HAP-1 (cell line): ENCODE results near the gene MAK.
"Not testable (repeated sequence)": the region's sequence is repeated elsewhere in the genome, so short reads cannot be mapped to it uniquely, and the experiment has no call there.

ENCODE experiments used
- DNase-seq, 2 experiments: peaks; one replicate each; pipeline ENCODE4 v3.0.0-alpha.2; 2016 to 2020; ENCODE audit warnings: low spot score in 2 of 2
- H3K27me3 ChIP-seq: fragments of 250-450 bp; sonication (Bioruptor Pico); 2 replicates; pipeline ENCODE4 v1.5.1; 2020; ENCODE audit warnings: low read depth, mild to moderate bottlenecking, moderate library complexity
- H3K36me3 ChIP-seq: fragments of 250-450 bp; sonication (Bioruptor Pico); replicated peaks from 2 replicates; pipeline ENCODE4 v1.5.1; 2020; ENCODE audit warnings: mild to moderate bottlenecking
- H3K4me1 ChIP-seq: fragments of 250-450 bp; sonication (Bioruptor Pico); 2 replicates; pipeline ENCODE4 v1.5.1; 2020; ENCODE audit warnings: mild to moderate bottlenecking
- H3K4me3 ChIP-seq: fragments of 250-450 bp; sonication (Bioruptor Pico); 2 replicates; pipeline ENCODE4 v1.5.1; 2020; ENCODE audit warnings: mild to moderate bottlenecking, moderate library complexity
- H3K9me3 ChIP-seq: fragments of 250-450 bp; sonication (Bioruptor Pico); 2 replicates; pipeline ENCODE4 v1.5.1; 2020; ENCODE audit warnings: mild to moderate bottlenecking, moderate library complexity
- in situ Hi-C: fragments of 300-500 bp; cut with MboI; formaldehyde crosslinking; loops from 3 replicates; pipeline ENCODE4 v1.14.3; 2020; ENCODE audit warnings: low sequenced_read_pairs, inconsistent platforms, mixed read lengths

Gene MAK

DNA sequence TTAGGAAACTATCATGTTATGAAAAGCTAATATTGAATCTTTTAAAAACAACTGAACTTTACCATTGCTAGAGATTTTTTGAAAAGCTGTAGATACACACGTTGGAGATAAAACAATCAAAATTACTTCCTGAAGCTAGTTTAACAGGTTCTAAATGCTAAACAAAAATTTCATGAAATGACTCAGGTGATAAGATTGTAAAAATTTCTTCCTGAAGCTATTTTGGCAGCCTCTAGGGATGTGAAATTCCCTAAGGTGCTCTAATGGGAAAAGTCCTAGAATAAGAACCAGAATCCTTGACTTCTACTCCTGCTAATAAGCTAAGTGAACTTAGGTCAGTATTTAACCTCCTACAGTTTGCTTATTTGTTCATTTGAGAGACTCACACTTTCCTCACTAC, 35.0 kb upstream of the MAK start:
- in situ Hi-C loops = no loop called here
- H3K9me3 ChIP-seq = no peaks in the 10 kb centered on the region; the same call in 1 of the 2 replicates
- no peak for DNase-seq
- no peaks in the 10 kb centered on the region for H3K4me1 ChIP-seq
- no peaks in the 10 kb centered on the region for H3K36me3 ChIP-seq
- no peaks in the 10 kb centered on the region for H3K27me3 ChIP-seq
- no peak overlapping the region for H3K4me3 ChIP-seq

DNA sequence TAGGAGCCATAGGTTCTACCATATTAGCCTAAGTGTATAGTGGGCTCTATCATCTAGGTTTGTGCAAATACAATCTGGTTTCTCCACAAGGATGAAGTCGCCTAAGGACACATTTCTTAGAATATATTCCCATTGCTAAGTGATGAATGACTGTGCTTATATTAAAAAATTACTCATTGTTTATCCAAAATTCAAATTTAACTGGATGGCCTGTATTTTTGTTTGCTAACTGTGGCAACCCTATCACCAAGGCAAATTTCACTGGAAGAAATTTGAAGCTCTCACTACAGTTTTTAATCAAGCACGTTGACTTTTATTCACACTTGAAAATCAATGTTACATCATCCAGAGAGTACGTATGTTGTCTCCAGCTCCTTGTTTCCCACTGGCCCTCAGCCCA, 29.6 kb upstream of the MAK start:
- no peaks in the 10 kb centered on the region for H3K4me1 ChIP-seq
- no peak for DNase-seq
- H3K9me3 ChIP-seq = no peaks in the 10 kb centered on the region; the same call in 1 of the 2 replicates
- H3K4me3 ChIP-seq = no peak overlapping the region
- in situ Hi-C loops = no loop called here
- H3K36me3 ChIP-seq = no peaks in the 10 kb centered on the region
- H3K27me3 ChIP-seq = no peaks in the 10 kb centered on the region

DNA sequence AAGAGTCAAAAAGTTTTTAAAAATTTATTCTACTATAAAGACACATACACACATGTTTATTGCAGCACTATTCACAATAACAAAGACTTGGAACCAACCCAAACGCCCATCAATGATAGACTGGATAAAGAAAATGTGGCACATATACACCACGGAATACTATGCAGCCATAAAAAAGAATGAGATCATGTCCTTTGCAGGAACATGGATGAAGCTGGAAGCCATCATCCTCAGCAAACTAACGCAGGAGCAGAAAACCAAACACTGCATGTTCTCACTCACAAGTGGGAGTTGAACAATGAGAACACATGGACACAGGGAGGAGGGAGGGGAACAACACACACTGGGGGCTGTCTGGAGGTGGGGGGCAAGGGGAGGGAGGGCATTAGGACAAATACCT, 28.4 kb upstream of the MAK start:
- H3K9me3 ChIP-seq, H3K4me3 ChIP-seq, H3K27me3 ChIP-seq, H3K4me1 ChIP-seq, H3K36me3 ChIP-seq, DNase-seq, in situ Hi-C loops: not testable (repeated sequence)

DNA sequence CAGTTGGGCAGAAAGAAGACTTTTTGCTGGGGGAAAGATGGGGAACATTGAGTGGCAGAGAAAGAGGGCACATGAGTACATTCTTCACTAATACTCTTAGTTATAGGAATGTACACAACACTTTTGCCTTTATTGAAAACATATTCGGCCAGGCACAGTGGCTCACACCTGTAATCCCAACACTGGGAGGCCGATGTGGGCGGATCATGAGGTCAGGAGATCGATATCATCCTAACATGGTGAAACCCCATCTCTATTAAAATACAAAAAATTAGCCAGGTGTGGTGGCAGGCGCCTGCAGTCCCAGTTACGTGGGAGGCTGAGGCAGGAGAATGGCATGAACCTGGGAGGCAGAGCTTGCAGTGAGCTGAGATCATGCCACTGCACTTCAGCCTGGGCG, 24.7 kb upstream of the MAK start:
- H3K4me3 ChIP-seq, H3K36me3 ChIP-seq, H3K4me1 ChIP-seq, in situ Hi-C loops, DNase-seq, H3K9me3 ChIP-seq, H3K27me3 ChIP-seq: not testable (repeated sequence)

- no peaks in the 10 kb centered on the region for H3K27me3 ChIP-seq
- in situ Hi-C loops = no loop called here
- no peak overlapping the region for H3K4me3 ChIP-seq
- DNase-seq = no peak
- H3K36me3 ChIP-seq = no peaks in the 10 kb centered on the region
- no peaks in the 10 kb centered on the region for H3K9me3 ChIP-seq
- no peaks in the 10 kb centered on the region for H3K4me1 ChIP-seq
These were observed 24.0 kb upstream of the MAK start for GRCh38 chr6:10862361-10862760.

- DNase-seq = no peak
- Histone ChIP-seq H3K9me3 (no peaks in the 10 kb centered on the region), H3K36me3 (no peaks in the 10 kb centered on the region), H3K4me3 (no peak overlapping the region), H3K4me1 (no peaks in the 10 kb centered on the region), H3K27me3 (no peaks in the 10 kb centered on the region)
- in situ Hi-C loops = no loop called here
These were observed 22.7 kb upstream of the MAK start for GRCh38 chr6:10861086-10861485.

DNA sequence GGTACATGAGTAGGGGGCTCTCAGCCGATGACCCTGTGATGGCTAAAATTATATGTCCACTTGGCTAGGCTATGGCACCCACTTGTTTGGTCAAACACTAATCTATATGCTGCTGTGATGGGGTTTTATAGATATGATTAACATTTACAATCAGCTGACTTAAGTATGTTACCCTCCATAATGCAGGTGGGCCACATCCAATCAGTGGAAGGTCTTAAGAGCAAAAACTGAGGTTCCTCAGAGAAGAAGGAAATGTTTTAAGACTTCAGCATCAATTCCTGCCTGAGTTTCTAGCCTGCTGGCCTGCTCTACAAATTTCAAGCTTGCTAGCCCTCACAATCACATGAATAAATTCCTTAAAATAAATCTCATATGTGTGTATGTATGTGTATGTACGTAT, 18.9 kb upstream of the MAK start:
- no peaks in the 10 kb centered on the region for H3K36me3 ChIP-seq
- in situ Hi-C loops = no loop called here
- H3K27me3 ChIP-seq = no peaks in the 10 kb centered on the region
- DNase-seq = no peak
- H3K4me3 ChIP-seq = no peak overlapping the region
- peaks cover 3% of the 10 kb centered on the region; the same call in 1 of the 2 replicates for H3K9me3 ChIP-seq
- no peaks in the 10 kb centered on the region for H3K4me1 ChIP-seq

DNA sequence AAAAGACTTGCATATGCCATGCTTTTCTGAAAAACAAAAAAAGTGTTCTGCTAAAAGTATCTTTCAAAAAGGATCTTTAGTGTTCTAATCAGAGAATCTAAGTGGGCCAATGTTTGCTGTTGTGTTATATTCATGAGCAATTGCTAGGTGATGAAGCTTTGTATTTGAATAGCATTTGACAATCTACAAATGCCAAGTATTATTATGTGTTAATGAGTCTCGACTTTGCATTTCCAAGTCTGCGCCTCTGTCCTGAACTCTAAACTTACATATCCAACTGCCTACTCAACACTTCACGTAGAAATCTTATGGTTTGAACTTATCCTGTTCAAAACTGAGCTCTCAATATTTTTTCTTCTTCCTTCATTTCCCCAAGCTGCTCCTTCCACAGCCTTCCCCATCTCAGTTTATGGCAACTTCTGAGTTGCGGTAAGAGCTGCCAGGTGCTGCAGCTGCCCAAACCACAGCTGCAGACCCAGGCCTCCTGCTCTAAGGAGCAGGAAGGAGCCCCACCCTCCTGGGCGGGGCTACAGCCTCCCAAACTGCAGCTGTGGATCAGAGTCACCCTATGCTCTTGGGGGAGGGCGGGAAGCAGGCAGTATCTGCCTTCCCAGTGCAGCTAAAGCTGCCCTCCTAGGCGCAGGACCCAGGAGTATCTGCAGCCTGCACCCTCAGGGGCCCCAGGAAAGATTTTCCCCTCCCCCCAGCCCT, 16.7 kb upstream of the MAK start:
- Histone ChIP-seq H3K4me3 (no peak overlapping the region), H3K4me1 (no peaks in the 10 kb centered on the region), H3K27me3 (no peaks in the 10 kb centered on the region), H3K9me3 (peaks cover 3% of the 10 kb centered on the region; the same call in 1 of the 2 replicates), H3K36me3 (no peaks in the 10 kb centered on the region)
- in situ Hi-C loops = no loop called here
- peak in 1 of 2 experiments; percentile 22 for DNase-seq

GRCh38 chr6:10853849-10854300, 15.5 kb upstream of the MAK start:
- H3K36me3 ChIP-seq, H3K9me3 ChIP-seq, H3K27me3 ChIP-seq, DNase-seq, H3K4me3 ChIP-seq, H3K4me1 ChIP-seq, in situ Hi-C loops: not testable (repeated sequence)

DNA sequence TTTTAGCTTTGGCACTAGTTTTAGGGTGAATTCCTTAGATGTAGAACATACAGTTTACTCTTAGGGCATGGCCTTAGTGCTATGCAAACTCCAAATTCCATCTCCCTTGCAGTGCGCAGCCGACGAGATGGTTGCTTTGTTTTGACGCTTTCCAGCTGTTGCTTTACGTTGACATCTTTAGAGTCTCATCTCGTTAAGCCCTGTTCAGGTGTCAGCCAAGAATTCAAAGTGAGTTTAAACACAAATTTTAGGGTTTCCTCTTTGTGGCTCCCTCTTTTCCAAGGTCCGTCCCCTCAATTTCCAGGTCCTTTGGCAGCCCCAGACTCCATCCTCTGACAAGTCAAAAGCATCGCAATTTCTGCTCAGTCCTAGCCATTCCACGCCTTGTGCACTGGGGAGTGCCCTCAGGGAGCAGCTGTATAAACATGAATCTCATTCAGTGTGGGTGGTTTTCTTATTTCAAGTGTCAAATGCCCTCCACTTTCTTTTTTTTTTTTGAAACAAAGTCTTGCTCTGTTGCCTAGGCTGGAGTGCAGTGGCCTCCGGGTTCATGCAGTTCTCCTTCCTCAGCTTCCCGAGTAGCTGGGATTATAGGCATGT, 14.1 kb upstream of the MAK start:
- Histone ChIP-seq H3K4me1 (no peaks in the 10 kb centered on the region), H3K36me3 (no peaks in the 10 kb centered on the region), H3K4me3 (no peak overlapping the region), H3K27me3 (no peaks in the 10 kb centered on the region), H3K9me3 (peaks cover 3% of the 10 kb centered on the region; the same call in 1 of the 2 replicates)
- in situ Hi-C loops = no loop called here
- no peak for DNase-seq

DNA sequence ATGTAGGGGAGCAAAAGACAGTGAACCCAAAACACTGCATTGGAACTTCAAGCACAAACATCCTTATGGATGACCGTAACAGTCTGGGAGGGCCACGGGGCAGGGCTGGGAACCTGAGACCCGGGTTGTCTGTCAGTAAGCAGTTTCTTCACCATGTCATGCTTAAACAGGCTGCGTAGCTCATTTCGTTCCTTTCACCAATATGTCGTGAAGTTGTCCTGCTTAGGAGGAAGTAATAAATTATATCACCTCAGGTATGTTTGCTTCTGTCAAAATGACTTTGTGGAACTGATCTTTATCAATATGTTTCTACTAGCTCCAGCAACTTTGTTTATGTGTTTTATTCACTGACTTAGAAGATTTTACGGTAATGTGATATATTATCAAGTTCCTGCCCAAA, 12.4 kb upstream of the MAK start:
- Histone ChIP-seq H3K4me1 (no peaks in the 10 kb centered on the region), H3K36me3 (no peaks in the 10 kb centered on the region), H3K9me3 (peaks cover 3% of the 10 kb centered on the region; the same call in 1 of the 2 replicates), H3K27me3 (no peaks in the 10 kb centered on the region), H3K4me3 (no peak overlapping the region)
- no peak for DNase-seq
- in situ Hi-C loops = no loop called here

- Histone ChIP-seq H3K27me3 (no peaks in the 10 kb centered on the region), H3K4me1 (no peaks in the 10 kb centered on the region), H3K36me3 (no peaks in the 10 kb centered on the region), H3K9me3 (peaks cover 3% of the 10 kb centered on the region; the same call in 1 of the 2 replicates), H3K4me3 (no peak overlapping the region)
- no peak for DNase-seq
- in situ Hi-C loops = no loop called here
These were observed 11.6 kb upstream of the MAK start for GRCh38 chr6:10849901-10850300.

GRCh38 chr6:10847684-10848083, 9.3 kb upstream of the MAK start:
- peaks cover 7% of the 10 kb centered on the region; the same call in 1 of the 2 replicates for H3K9me3 ChIP-seq
- in situ Hi-C loops = no loop called here
- H3K36me3 ChIP-seq = no peaks in the 10 kb centered on the region
- DNase-seq = peak in 1 of 2 experiments; percentile 7
- no peak overlapping the region for H3K4me3 ChIP-seq
- H3K4me1 ChIP-seq = no peaks in the 10 kb centered on the region
- H3K27me3 ChIP-seq = no peaks in the 10 kb centered on the region; the same call in 1 of the 2 replicates

GRCh38 chr6:10843554-10843953, 5.2 kb upstream of the MAK start:
- Histone ChIP-seq H3K36me3 (no peaks in the 10 kb centered on the region), H3K4me3 (no peak overlapping the region), H3K27me3 (peaks cover 9% of the 10 kb centered on the region), H3K4me1 (no peaks in the 10 kb centered on the region), H3K9me3 (peaks cover 7% of the 10 kb centered on the region; the same call in 1 of the 2 replicates)
- in situ Hi-C loops = no loop called here
- DNase-seq = no peak
